Hematopoietic multipotent progenitor cell (in vitro differentiated cells): Measurements from ENCODE around the gene FUT7. TPM values are rescaled to one million over a fixed set of nuclear protein-coding genes. Genes with fewer than 3 reads are reported as not detected.
"Not testable (repeated sequence)": the region's sequence is repeated elsewhere in the genome, so short reads cannot be mapped to it uniquely, and the experiment has no call there.

Experiments used
- DNase-seq, 3 donors: peaks; one replicate each; pipeline ENCODE4 v3.0.0-alpha.2; 2011 to 2015; ENCODE audit warnings: low read depth in 2 of 3, low spot score in 2 of 3
- total RNA-seq: library from RNA; depleted of rRNA; stranded (reverse); fragments of >200 nt; gene quantifications from one replicate; pipeline ENCODE4 v1.2.3, GENCODE V29; 2012

The FUT7 gene
- total RNA-seq, 1 donor = 14.3 TPM

GRCh38 chr9:137066096-137066861 is 34.4 kb upstream of the FUT7 start:
- DNase-seq = no peak

- DNase-seq = no peak
Observed at GRCh38 chr9:137065336-137065967, 33.6 kb upstream of the FUT7 start.

- DNase-seq = no peak
Observed at GRCh38 chr9:137064880-137065164, 32.9 kb upstream of the FUT7 start.

GRCh38 chr9:137064027-137064879 is 32.4 kb upstream of the FUT7 start:
- DNase-seq = peak in 1 of 3 donors; percentile 54

- DNase-seq = no peak
Observed at GRCh38 chr9:137063311-137064026, 31.6 kb upstream of the FUT7 start.

GRCh38 chr9:137062798-137063197 is 30.9 kb upstream of the FUT7 start:
- not testable (repeated sequence) for DNase-seq

GRCh38 chr9:137062384-137062783 is 30.5 kb upstream of the FUT7 start:
- no peak for DNase-seq

- DNase-seq = no peak
Observed at GRCh38 chr9:137058521-137059234, 26.8 kb upstream of the FUT7 start.

GRCh38 chr9:137057545-137057944 is 25.7 kb upstream of the FUT7 start:
- no peak for DNase-seq

GRCh38 chr9:137056739-137057415 is 25.0 kb upstream of the FUT7 start:
- no peak for DNase-seq

GRCh38 chr9:137055385-137056364 is 23.8 kb upstream of the FUT7 start:
- DNase-seq = no peak

- DNase-seq = no peak
Observed at GRCh38 chr9:137054932-137055384, 23.1 kb upstream of the FUT7 start.

GRCh38 chr9:137053944-137054931 is 22.4 kb upstream of the FUT7 start, which contains the start of gene ENTPD2:
ENTPD2 (minus strand) TSS chr9:137054061; CDS start chr9:137053997, 64 bp downstream.
- no peak for DNase-seq

- DNase-seq = no peak
Observed at GRCh38 chr9:137052998-137053943, 21.4 kb upstream of the FUT7 start.

GRCh38 chr9:137052293-137052692 is 20.4 kb upstream of the FUT7 start:
- no peak for DNase-seq

GRCh38 chr9:137051145-137051724 is 19.3 kb upstream of the FUT7 start:
- no peak for DNase-seq
